IMR-90 (cell line): ENCODE measurements around the gene RORB. TPM values are rescaled to one million over a fixed set of nuclear protein-coding genes. Genes with fewer than 3 reads are reported as not detected.

Experiments used
- ATAC-seq: fragments of 200-7000 bp; cut with Tn5 transposase; 2 replicates; pipeline ENCODE4 v1.9.1; 2020; ENCODE audit warnings: low read depth, mild to moderate bottlenecking, moderate library complexity
- BruUV-seq: library from RNA; stranded (reverse); fragments of 400-500 nt; replicated peaks from 2 replicates; lab custom pipeline; 2021; lab: Mats Ljungman, UMichigan
- CTCF ChIA-PET: fragments of 300-600 bp; formaldehyde crosslinking; extraction: SDS; loops from one replicate; lab custom pipeline; 2021; ENCODE audit warnings: antibody characterized with exemption; lab: Yijun Ruan, JAX
- POLR2A ChIA-PET: fragments of 300-600 bp; sonication (Branson Sonifier 250); formaldehyde crosslinking; loops from one replicate; lab custom pipeline; 2022; ENCODE audit warnings: antibody characterized with exemption; ENCODE audit not compliant: unreplicated experiment; lab: Charles Lee
- DNase-seq: peaks from one replicate; pipeline ENCODE4 v3.0.0; 2013
- H2AFZ ChIP-seq: replicated peaks from 2 replicates; pipeline ENCODE3; 2013; ENCODE audit warnings: low read length, mild to moderate bottlenecking; ENCODE audit not compliant: poor library complexity
- H2AK5ac ChIP-seq: 2 replicates; pipeline ENCODE4 v1.6.1; 2013; ENCODE audit warnings: low read depth, low read length, inconsistent platforms
- H2AK9ac ChIP-seq: replicated peaks from 2 replicates; pipeline ENCODE3; 2013; ENCODE audit warnings: mild to moderate bottlenecking, low read depth, low read length, moderate library complexity; ENCODE audit not compliant: poor library complexity
- H2BK120ac ChIP-seq: 2 replicates; pipeline ENCODE4 v1.6.1; 2013; ENCODE audit warnings: low read depth, low read length, inconsistent platforms
- H2BK15ac ChIP-seq: 3 replicates; pipeline ENCODE4 v1.6.1; 2013; ENCODE audit warnings: low read depth, low read length, inconsistent platforms
- H2BK20ac ChIP-seq: 2 replicates; pipeline ENCODE4 v1.6.1; 2013; ENCODE audit warnings: low read depth, mild to moderate bottlenecking, inconsistent platforms, low read length, moderate library complexity
- H2BK5ac ChIP-seq: 2 replicates; pipeline ENCODE4 v1.6.1; 2013; ENCODE audit warnings: mild to moderate bottlenecking, low read depth, low read length, inconsistent platforms; ENCODE audit not compliant: poor library complexity, severe bottlenecking
- H3K14ac ChIP-seq: replicated peaks from 2 replicates; pipeline ENCODE4 v1.6.1; 2013; ENCODE audit warnings: low read depth, low read length, inconsistent platforms
- H3K18ac ChIP-seq: 2 replicates; pipeline ENCODE4 v1.6.1; 2013; ENCODE audit warnings: low read depth, low read length, control low read depth
- H3K23ac ChIP-seq: 2 replicates; pipeline ENCODE4 v1.6.1; 2013; ENCODE audit warnings: low read depth, low read length, inconsistent platforms
- H3K27ac ChIP-seq: 2 replicates; pipeline ENCODE4 v1.5.1; 2013; ENCODE audit warnings: mild to moderate bottlenecking, control low read depth, low read length; ENCODE audit not compliant: insufficient read depth
- H3K27me3 ChIP-seq: 2 replicates; pipeline ENCODE4 v1.6.1; 2013; ENCODE audit warnings: low read length; ENCODE audit not compliant: control insufficient read depth, insufficient read depth
- H3K36me3 ChIP-seq: 2 replicates; pipeline ENCODE4 v1.6.1; 2013; ENCODE audit warnings: low read length, mixed read lengths; ENCODE audit not compliant: control insufficient read depth, insufficient read depth
- H3K4ac ChIP-seq: 2 replicates; pipeline ENCODE4 v1.6.1; 2013; ENCODE audit warnings: low read depth, low read length, inconsistent platforms
- H3K4me1 ChIP-seq: 2 replicates; pipeline ENCODE4 v1.6.1; 2013; ENCODE audit warnings: low read length, mixed read lengths; ENCODE audit not compliant: control insufficient read depth, insufficient read depth
- H3K4me2 ChIP-seq: 2 replicates; pipeline ENCODE4 v1.6.1; 2013; ENCODE audit warnings: low read depth, mild to moderate bottlenecking, control low read depth, low read length, moderate library complexity
- H3K4me3 ChIP-seq: 2 replicates; pipeline ENCODE4 v1.5.1; 2013; ENCODE audit warnings: low read depth, mild to moderate bottlenecking, control low read depth, low read length, moderate library complexity; ENCODE audit not compliant: insufficient read depth
- H3K56ac ChIP-seq: 2 replicates; pipeline ENCODE4 v1.6.1; 2013; ENCODE audit warnings: low read length, inconsistent platforms; ENCODE audit not compliant: insufficient read depth; ENCODE audit errors: extremely low read depth
- H3K79me1 ChIP-seq, 2 experiments: 2 replicates each; pipeline ENCODE4 v1.6.1; 2013; ENCODE audit warnings: low read length in 2 of 2, inconsistent platforms in 1 of 2, low read depth in 1 of 2
- H3K9ac ChIP-seq: 2 replicates; pipeline ENCODE4 v1.6.1; 2013; ENCODE audit warnings: low read depth, low read length, control low read depth
- H3K9me1 ChIP-seq: 2 replicates; pipeline ENCODE4 v1.6.1; 2013; ENCODE audit warnings: low read length, inconsistent platforms; ENCODE audit not compliant: insufficient read depth
- H3K9me3 ChIP-seq: 2 replicates; pipeline ENCODE4 v1.6.1; 2013; ENCODE audit warnings: low read length; ENCODE audit not compliant: control insufficient read depth, insufficient read depth
- H4K20me1 ChIP-seq: 2 replicates; pipeline ENCODE4 v1.6.1; 2013; ENCODE audit warnings: low read length, inconsistent platforms; ENCODE audit not compliant: insufficient read depth
- H4K5ac ChIP-seq: 2 replicates; pipeline ENCODE4 v1.6.1; 2013; ENCODE audit warnings: mild to moderate bottlenecking, low read depth, low read length, control low read depth
- H4K8ac ChIP-seq, 2 experiments: 2 replicates each; pipeline ENCODE4 v1.6.1; 2013; ENCODE audit warnings: low read depth in 2 of 2, low read length in 2 of 2, control low read depth in 1 of 2, inconsistent platforms in 1 of 2
- H4K91ac ChIP-seq: 2 replicates; pipeline ENCODE4 v1.6.1; 2013; ENCODE audit warnings: low read depth, low read length, inconsistent platforms; ENCODE audit not compliant: insufficient read depth
- MAFK ChIP-seq: IDR thresholded peaks from 2 replicates; pipeline ENCODE4 v1.6.1; 2012; ENCODE audit warnings: low read depth, low read length, improper control_type of control experiment
- MAZ ChIP-seq: IDR thresholded peaks from 2 replicates; pipeline ENCODE4 v1.6.1; 2012; ENCODE audit warnings: low read depth, mild to moderate bottlenecking, low read length, improper control_type of control experiment, moderate library complexity, borderline replicate concordance
- WGBS, 2 experiments: methylation state at CpG; one replicate each; pipeline versions ENCODE4 v1.1.5 to v1.1.7; 2013; ENCODE audit warnings: missing lambda C conversion rate in 2 of 2; ENCODE audit not compliant: insufficient read length in 1 of 2; ENCODE audit errors: extremely low coverage in 2 of 2; 5-methylcytosine and 5-hydroxymethylcytosine counted together
- dilution Hi-C: fragments of 300-500 bp; cut with HindIII; formaldehyde crosslinking; loops from one replicate; pipeline ENCODE4 v1.14.3; 2018; ENCODE audit warnings: low sequenced_read_pairs; ENCODE audit not compliant: unreplicated experiment
- in situ Hi-C: fragments of 300-500 bp; cut with MboI; formaldehyde crosslinking; loops from 3 replicates; pipeline ENCODE4 v1.14.3; 2019; ENCODE audit warnings: low sequenced_read_pairs, inconsistent platforms, mixed read lengths
- intact Hi-C: fragments of 100-400 bp; cut with micrococcal nuclease; formaldehyde crosslinking; loops from 2 replicates; pipeline ENCODE4 v1.10.0; 2022
- polyA plus RNA-seq, 3 experiments: library from polyadenylated mRNA; depleted of rRNA; stranded (reverse); fragments of >200 nt; gene quantifications; 2 replicates each; pipeline ENCODE4 v1.2.3, GENCODE V29; 2012; ENCODE audit warnings: low replicate concordance in 1 of 3
- total RNA-seq: library from RNA; depleted of rRNA; stranded (reverse); fragments of >200 nt; gene quantifications from 2 replicates; pipeline ENCODE4 v1.2.3, GENCODE V29; 2012

RORB gene
- total and polyA plus RNA-seq, 2 of the 4 experiments (the other 2 are of a cell fraction): not detected

DNA sequence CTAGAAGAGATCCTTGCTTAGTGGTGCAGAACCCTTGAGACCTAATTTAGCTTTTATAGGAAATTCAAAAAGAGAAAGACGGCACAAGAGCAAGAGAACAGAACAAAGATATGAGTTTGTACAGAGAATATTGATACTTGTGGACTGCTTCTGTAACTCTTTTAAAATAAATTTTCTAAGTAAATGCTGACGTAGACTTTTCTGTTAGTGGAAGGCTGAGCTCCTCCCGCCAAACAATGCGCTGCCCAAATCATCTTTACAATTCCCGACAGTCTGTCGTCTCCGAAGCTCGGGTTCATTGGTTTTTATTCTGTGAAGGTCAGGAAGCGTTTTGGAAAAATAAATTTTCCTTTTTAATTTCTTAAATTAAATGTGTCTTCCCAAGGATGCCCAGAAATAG is 22.3 kb downstream of the RORB start:
- DNase-seq (no peak), ATAC-seq (no peak)
- no peak overlapping the region for H4K91ac ChIP-seq
- intact Hi-C loops: no loop called here
- no peaks in the 10 kb centered on the region for H3K9me1 ChIP-seq
- WGBS, 2 experiments: no CpG with 5 or more reads among the region's 9 CpGs
- no peak overlapping the region for H3K4me2 ChIP-seq
- no peak overlapping the region for H4K5ac ChIP-seq
- no peak overlapping the region for H2AFZ ChIP-seq
- H3K9ac ChIP-seq: no peak overlapping the region
- no peak overlapping the region for H2AK5ac ChIP-seq
- H2AK9ac ChIP-seq: no peak overlapping the region
- no peak overlapping the region for H3K4me3 ChIP-seq
- CTCF ChIA-PET: no interaction called here
- no peak overlapping the region for H3K27ac ChIP-seq
- no peak overlapping the region for H4K8ac ChIP-seq
- POLR2A ChIA-PET: no interaction called here
- H3K18ac ChIP-seq: no peak overlapping the region
- dilution Hi-C loops: no loop called here
- H2BK120ac ChIP-seq: no peak overlapping the region
- H2BK5ac ChIP-seq: no peak overlapping the region
- H4K20me1 ChIP-seq: no peaks in the 10 kb centered on the region
- no peaks in the 10 kb centered on the region for H3K36me3 ChIP-seq
- in situ Hi-C loops: no loop called here
- TF ChIP-seq MAZ (no peak), MAFK (peak; percentile 83)
- no peaks in the 10 kb centered on the region for H3K79me1 ChIP-seq
- no peak overlapping the region for H2BK15ac ChIP-seq
- H3K9me3 ChIP-seq: no peaks in the 10 kb centered on the region
- H3K56ac ChIP-seq: no peak overlapping the region
- no peak overlapping the region for H3K23ac ChIP-seq
- no peak overlapping the region for H3K4ac ChIP-seq
- no peaks in the 10 kb centered on the region for H3K4me1 ChIP-seq
- H2BK20ac ChIP-seq: no peak overlapping the region
- no peaks in the 10 kb centered on the region for H3K27me3 ChIP-seq
- no TSS peak for BruUV-seq
- no peak overlapping the region for H3K14ac ChIP-seq
